ENCODE results near the gene MLLT3.

Gene MLLT3

DNA sequence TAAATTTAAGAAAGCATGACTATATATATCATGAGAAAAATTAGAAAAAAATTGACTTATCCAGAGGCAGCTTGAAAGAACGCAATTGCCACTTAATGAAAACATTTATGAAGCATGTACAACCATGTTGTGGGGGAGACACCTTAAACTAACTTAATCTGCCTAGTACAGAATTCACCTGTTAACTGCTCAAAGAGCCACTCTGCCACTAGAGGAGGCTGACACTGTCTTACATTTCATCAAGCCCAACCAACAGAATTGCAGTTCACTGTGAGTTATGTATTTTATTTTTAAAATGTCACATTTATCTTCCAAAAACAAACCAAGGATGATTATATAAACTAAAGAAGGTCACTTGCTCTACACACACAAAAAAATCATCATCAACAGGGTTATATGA is 252.9 kb downstream of the MLLT3 start:
- DNase-seq, result no peak

DNA sequence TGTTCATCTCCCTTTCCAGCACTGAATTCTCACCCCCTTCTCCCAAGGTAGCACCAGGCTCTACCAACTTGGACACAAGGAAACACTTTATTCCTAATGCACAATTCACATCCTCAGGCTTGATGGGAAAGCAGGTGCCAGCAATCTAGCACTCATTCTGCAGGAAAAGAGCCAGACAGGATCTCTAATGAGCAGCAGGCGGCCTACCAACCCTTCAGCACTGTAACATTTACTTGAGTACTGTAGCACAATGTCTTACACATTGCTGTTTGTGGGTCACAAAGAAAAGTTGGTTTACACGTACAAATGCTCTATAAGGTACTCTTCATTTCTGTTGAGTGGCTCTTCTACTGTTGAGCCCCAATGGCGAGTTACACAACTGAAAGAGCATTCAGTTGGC is 254.4 kb downstream of the MLLT3 start:
- DNase-seq, result no peak

DNA sequence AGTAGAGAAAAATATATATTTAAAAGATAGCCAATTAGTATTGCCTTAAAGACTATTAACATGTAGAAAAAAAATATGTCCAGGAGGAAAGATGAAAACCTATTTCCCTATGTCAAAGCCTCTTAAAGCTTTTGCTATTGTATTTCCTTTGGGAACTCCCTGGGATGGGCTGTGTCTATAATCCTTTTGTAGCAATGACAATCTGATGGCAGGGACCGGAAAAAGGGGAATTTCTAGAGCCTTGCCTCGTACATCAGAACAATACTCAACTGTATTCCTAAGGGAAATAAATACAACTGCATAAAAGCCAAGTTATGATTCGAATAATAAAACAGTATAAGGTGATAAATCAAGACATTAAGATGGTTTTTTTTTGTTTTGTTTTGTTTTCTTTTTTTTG is 257.3 kb downstream of the MLLT3 start:
- no peak for DNase-seq

DNA sequence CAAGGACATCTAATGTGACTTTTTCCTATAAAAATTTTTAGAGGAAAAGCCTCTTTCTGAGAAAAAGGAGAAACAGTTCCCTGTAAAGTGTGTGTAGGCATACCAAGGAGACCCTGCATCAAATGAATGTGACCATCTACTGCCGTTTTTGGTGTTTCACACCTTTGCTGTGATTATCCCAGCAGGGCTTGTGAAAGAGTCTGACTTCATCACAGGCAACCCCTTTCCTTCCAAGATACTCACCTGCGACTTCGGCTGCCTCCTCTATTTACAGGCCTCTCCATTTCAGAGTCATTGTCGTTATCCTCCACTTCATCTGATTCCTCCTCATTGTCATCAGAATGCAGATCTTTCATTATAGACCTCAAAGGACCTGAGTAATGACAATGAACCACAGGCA is 259.1 kb downstream of the MLLT3 start:
- DNase-seq, result no peak

DNA sequence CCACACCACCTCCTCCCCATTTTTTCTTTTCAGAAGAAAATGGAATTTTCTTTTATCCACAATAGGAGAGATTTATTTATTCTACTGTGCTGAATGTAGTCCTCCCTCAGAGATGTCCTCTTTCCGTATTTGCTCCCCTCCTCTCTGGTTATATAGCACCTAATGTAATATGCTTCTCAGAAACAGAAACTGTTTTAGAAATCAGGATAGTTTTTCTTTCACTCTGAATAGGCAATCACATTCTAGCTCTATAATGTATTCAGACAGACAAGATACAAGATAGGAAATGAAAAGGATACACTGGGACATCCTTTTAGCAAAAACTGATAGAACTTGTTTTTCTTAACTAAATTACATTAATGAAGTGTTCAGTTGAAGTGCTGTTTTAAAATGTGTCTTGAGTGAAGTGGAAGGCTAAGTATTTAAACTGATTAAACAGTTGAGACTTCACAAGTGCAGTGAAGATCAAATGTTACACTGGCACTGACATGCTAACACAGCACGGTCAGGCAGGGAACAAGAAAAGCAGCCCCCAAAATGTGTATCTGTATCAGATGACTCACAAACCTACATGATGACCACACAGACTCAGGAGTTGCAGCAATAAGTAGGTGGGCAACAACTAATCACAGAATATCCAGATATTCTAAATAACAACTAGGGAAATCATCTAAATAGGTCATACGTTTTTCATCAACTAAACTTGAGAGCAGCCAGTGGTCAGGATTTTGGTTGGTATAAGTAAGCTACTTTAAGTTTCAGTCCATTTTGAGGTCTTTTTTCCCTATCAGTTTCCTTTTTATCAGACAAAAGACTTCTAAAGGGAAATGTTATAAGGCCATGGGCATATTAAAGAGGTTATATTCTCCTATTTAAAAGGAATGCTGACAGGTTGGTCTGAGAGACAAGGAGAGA is 260.4 kb downstream of the MLLT3 start:
- DNase-seq, result no peak

DNA sequence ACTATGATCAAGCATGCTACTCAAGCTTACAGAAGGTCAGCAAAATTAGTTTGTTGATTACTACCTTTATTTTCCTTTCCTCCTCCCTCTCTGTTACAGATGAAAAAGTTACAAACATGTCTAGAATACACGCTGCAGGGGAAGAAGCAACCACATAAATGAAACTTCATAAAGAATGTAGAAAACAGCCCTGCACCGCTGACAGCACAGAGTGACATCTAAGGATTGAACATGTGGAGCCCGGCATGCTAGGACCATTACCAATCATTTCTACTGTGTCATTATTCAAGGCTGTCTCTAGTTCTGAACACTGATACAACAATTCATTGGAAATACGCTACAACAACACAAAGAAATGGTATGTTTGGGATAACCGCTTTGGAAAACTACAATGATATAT is 261.1 kb downstream of the MLLT3 start:
- no peak for DNase-seq

DNA sequence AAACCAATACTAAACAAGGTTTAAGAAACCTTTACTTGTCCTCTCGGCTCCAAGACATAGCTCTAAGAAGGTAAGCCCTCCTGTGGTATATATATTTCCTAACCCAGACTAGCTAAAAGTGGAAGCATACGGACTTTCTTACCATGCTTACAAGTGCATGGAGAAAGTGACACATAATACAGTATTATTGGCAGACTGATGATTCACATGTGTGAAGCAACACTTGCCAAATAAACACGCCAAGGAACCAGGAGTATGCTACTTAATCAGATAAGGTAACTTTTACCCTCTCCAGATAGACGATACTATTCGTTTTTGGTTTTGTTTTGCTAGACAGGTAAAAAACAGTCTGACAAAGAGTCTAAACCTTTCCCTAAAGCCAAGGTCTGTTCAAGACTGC is 264.1 kb downstream of the MLLT3 start:
- no peak for DNase-seq

DNA sequence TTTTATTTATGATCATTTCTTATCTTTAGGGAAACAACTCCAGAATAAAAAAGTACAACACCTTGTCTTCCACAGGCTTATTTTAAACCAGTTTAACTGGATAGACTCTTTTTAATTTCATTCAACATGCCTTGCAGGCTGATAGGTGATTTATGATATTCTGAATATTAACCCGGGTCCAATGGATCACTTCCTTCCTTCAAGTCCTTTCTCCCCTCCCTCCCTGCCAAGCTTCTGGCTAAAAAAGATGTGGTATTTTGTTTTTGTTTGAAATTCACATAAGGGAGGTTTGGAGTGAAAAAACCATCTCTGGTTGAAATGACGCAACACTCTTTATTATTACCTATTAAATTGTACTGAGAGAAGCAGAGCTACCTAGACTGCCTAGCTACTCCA is 265.3 kb downstream of the MLLT3 start:
- DNase-seq, result no peak

DNA sequence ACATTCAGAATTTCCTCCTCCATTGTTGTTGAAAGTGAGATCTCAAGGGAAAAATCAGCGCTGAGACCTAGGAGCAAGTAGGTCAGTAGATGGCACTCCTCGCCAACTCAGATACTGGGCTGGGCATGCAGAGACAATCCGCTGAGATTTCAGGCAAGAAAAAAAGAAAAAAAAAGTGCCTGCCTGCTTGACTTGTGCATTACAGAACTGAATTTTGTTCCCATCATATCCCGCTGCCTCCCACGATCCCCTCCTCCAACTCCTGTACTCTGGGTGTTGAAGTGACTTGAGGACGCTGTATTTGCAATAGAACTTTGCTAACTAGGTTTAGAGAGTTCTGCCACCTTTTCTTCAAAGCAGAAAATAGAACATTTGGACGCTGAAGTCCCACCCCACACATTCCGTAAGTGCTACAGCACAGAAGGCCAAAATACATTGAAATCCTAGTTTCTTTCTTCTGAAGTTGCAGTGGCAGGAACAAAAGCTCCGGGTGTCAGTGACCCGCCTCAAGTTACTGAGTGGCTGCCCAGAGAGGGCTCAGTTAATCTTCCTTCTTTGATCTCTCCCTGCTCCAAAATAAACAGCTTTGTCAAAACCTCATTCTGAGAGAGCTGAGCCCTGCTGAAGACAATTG is 265.8 kb downstream of the MLLT3 start:
- DNase-seq, result peak; percentile 63

DNA sequence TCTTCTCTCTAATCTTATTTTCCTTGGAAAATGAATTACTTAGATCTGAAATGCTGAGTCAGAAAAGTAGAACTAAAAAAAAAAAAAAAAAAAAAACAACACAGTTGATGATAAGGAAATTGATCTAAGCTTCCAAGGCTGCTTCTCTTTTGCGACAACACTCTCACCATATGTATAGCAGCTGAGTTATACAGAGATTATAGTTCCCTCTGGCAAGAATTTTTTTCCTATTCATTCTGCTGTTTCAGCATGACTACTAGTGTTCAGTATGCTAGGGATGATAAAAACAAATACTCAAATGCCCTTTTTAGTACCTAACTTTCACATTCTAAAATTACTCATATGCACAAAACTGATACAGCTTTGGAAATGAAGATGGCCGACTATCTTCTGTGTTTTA is 267.3 kb downstream of the MLLT3 start:
- no peak for DNase-seq

DNA sequence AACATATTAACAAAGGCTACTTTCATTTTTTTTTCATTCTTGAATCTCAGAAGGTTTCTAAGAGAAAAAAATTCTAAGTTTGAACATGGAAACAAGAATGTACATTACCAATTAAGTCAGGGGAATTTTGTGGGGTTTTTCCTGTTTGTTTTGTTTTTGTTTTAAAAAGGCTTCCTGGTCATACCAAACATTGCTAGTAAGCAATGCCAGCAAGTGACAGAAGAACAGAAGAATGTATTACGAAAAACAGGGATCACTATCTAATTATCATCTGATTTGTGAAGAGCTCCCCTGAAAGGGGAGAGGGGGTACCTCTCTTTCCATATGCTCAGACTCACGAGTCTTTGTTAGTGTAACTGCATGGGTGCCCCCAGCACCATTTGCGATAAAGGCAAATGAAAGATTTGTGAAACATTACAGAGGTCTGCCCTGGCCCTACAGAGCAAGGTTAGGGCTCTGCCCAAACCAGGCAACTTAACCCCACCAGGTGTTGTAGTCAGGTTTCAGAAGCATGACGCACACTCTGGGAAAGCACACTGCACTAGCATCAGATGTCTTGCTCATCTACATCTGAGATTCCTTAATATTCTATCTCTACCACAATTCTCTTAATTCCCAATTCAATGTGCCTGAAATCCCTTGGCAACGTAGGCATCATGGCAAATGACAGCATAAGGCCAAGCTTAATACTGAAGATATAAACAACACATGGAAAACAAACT is 268.2 kb downstream of the MLLT3 start:
- DNase-seq, result no peak

DNA sequence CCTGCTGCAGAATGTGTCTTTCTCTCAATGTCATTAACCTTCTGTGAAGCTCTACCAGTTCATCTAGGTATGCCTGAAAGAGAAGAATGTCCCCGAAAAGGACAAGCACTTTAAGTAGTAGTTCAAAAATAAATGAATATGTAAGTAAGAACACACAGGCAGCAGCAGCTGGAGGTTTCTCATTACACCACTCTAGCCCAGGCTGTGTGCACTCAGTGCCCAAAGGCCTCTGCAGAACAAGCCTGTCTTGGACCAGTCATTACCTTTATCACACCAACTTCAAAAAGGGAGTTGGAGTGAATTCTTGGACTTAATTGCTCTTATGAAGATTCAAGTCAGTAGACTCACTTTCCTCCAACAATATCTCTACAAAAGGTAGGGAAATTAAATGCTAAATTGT is 268.8 kb downstream of the MLLT3 start:
- DNase-seq, result no peak

DNA sequence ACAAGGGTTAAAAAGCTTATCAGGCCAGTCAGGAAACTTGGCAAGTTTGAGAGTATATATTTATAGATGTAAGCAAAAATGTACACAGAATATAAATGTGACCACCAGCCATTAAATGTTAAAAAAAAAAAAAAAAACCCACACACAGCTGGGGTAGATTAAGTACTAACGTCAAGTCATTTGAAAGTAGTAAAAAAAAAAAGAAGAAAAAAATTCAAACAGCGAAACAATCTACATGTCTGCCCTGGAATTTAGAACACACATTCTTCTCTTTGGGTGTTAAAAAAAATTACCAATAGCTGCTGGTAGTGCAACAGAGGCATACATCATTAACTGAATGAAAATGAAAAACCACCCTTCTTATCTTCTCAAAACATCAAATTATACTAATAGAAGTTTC is 269.7 kb downstream of the MLLT3 start:
- DNase-seq, result no peak

DNA sequence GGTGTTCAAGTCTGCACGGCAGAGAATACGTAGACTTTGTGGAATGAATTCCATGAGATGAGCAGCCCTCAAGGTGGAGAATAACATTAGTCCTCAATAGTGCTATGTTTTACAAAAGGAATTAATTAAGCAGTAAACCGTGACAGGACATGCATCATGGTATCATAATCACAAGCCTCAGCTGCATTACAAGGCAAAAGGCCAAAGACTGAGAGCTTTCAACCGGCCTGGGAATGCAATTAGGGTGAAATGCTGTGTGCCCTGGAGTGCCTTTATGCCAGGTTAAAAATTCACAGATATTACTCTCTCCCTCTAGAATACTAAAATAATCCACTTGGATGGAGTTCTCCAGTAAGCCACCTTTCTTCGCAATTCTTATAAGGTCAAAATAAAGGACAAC is 270.6 kb downstream of the MLLT3 start:
- no peak for DNase-seq

DNA sequence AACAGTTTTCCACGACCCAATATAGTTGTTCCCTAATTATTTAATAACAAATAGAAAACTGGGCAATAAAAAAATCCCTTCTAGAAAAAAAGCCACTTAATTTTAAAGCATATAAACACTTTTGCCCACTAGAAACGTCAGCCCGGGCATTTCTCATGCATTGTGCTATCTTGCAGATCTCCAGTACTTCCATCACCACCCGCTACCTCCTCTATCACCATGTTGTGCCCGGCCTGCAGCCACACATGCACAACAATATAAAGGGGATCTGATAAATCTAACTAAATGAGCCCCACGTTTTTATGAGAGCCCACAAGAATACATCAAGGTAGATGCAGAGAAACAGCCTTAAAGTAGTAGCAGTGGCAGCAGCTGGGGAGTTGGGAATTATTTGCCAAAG is 272.7 kb downstream of the MLLT3 start:
- DNase-seq, result no peak

DNA sequence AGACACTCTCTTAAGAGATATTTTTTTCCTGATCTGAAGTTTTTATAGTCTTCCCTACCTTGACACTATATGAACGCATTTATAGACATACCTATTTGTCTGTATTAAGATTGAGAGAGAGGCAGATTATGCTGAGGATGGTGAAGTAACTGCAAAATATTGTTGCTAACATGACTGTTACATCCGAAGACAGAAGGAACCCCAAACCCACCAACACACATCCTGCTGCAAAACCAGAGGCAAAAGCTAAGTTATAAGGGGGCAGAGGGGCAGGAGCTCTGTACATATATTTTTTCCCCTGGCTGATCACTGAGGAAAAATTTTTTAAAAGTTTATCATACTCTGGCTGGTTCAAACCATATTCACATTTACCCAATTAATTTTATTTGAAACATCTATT is 279.0 kb downstream of the MLLT3 start:
- no peak for DNase-seq

DNA sequence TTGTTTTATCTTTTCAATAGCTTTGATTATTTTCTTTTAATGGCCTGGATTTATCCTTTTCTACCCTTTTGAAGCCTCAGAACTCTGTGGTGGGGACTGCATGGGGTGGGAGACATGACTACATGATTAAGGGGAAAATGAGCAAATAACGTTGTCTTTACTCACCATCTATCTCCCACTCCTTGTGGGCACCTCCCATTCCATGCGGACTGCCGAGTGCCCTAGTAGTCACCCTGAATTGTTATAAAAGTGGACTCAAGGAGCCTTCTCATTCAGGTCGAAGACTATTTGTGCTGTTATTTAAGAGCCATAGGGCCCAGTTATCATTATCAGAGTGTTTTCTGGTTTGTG is 281.8 kb downstream of the MLLT3 start:
- DNase-seq, result no peak

DNA sequence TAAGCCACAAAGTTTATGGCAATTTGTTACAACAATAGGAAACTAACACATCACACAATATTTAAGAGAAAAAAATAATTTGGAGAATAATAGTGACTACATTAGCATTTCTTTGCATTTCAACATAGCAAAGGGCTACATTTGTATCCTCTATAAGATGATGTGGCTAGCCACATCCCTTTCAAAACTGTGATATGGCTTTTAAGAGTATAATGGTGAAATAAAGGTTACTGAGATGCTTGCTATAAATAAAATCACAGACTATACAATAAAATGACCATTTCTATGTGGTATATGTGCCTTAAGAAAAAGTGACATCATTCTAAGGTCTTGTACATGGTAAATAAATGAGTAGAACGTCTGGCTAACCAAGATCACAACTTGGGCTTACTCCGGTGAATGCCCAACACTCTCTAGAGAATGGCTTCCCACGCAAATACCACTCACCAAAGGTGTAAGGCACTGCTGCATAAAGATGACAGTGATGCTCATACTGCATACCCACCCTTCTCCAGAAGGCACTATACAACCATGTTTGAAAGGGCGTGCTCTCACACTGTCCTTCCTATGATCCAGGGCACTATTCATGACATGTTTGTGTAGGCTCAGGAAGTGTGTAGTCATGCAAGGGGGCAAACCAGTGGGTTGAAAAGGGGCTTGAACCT is 286.5 kb downstream of the MLLT3 start:
- no peak for DNase-seq

DNA sequence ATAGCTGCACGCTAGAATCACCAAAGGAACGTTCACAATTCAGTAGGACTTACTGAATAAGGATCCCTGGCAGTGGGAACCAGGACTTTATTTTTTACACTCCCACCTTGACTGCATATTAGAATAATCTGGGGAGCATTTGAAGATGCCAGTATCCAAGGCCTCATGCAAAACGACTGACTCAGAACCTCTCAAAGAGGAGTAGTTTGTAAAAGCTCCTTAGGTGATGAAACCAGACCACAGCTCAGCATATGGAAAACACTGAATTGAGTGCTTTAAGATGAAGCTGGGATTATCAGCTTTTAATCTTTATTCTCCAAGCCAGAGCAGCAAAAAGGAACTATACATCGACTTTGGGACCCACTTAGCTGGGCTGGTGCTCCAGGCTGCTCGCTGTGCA is 288.3 kb downstream of the MLLT3 start:
- no peak for DNase-seq

DNA sequence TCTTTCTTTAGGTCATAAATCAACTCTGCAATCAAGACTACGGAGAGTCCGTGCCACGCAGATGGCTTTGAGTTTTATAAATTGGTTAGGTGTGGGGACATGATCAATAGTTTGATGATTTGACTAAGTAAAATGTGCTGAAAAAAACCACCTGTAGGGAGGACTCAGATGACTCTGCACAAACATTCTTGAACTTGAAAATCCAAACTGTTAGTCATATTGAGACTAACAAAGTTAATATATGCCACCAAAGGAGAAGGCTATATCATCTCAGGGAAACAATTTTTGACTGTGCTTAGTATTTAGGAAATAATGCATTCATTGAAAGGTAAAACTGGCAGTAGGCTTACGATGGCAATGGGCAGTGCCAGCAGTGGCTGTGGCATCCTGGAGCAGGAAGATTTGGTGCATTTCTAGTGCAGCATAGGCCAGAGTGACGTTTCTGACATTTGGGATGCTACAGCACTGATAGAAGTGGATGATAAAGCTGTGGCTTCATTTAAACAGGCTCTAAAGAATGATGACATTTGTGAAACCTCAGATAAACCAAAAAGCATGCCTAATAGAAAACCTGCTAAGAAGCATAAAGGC is 291.1 kb downstream of the MLLT3 start:
- DNase-seq, result no peak

DNA sequence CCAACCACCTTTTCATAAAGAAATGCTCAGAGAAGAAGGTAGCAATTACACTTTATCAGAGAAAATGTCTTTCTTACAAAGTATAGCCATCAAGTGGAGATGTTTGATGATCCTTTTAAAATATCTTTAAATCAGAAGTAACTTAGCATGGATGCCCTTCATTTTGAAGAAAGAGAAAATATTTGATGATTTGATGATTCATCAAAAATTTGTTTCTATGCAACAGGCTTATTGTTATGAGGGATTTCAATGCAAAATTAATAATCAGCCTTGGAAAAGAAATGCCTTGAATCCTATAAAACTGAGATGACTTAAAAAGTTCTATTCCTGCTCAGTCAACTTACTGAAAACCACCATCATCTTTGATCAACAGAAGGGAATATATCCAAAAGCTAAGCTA is 291.6 kb downstream of the MLLT3 start:
- no peak for DNase-seq

DNA sequence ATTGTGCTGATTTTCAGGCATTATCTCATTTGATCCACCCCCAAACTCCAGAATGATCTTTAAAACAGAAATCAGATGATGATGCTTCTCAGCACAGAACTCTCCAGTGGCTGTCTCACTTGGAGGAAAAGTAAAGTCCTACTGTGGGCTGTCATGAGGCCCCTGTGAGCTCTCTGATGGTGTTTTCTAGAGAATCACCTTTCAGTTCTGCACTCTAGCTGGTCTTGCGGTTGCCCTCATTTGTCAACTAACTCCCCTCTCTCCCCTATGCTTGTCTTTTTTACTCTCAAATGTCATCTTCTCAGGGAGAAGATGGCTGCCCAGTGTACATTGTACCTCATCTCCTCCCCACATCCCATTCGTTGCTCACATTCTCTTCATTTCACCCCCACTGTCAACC is 295.8 kb downstream of the MLLT3 start:
- DNase-seq, result no peak

DNA sequence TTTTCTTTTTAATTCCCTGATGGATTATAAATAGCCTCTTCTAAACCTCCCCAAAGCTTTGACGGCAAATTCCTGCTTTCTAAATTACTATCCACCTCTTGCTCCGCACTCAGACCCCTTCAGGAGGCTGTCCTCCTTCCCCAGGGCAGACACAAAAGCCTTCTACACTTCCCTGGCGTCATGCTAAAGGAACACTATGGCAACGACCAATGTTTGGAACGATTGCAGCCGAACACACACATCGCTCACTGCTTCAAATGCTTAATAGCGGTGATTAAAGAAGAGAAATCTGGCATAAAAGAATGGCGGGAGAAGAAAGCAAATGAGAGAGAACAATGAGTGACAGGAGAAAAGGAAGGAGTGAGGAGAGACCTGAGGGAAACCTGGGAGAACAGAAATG is 297.3 kb downstream of the MLLT3 start:
- DNase-seq, result peak; percentile 85

Measured in NCI-H2227 treated with DMSO at 0.1 percent for 48 hours (cell line).